Measurements from ENCODE around the gene FOXJ1.

- TF ChIP-seq, protein P1, sequence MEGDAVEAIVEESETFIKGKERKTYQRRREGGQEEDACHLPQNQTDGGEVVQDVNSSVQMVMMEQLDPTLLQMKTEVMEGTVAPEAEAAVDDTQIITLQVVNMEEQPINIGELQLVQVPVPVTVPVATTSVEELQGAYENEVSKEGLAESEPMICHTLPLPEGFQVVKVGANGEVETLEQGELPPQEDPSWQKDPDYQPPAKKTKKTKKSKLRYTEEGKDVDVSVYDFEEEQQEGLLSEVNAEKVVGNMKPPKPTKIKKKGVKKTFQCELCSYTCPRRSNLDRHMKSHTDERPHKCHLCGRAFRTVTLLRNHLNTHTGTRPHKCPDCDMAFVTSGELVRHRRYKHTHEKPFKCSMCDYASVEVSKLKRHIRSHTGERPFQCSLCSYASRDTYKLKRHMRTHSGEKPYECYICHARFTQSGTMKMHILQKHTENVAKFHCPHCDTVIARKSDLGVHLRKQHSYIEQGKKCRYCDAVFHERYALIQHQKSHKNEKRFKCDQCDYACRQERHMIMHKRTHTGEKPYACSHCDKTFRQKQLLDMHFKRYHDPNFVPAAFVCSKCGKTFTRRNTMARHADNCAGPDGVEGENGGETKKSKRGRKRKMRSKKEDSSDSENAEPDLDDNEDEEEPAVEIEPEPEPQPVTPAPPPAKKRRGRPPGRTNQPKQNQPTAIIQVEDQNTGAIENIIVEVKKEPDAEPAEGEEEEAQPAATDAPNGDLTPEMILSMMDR (IDR thresholded peaks at IDR 0.05) = no peak
- TF ChIP-seq POLR2A (IDR thresholded peaks at IDR 0.05) = no peak
Measured at GRCh38 chr17:76178124-76178523, 37.1 kb upstream of the FOXJ1 start.
